Calu3 (cell line): ENCODE data around the gene CCDC178. TPM values are rescaled to one million over a fixed set of nuclear protein-coding genes. Genes with fewer than 3 reads are reported as not detected.

ENCODE experiments used
- BruUV-seq: library from RNA; stranded (reverse); fragments of 400-500 nt; replicated peaks from 2 replicates; lab custom pipeline; 2021; lab: Mats Ljungman, UMichigan
- CTCF ChIA-PET: fragments of 300-600 bp; sonication (Branson Sonifier 250); formaldehyde crosslinking; loops from one replicate; lab custom pipeline; 2022; ENCODE audit warnings: antibody characterized with exemption; lab: Charles Lee
- DNase-seq: peaks from one replicate; pipeline ENCODE4 v3.0.0; 2022
- H3K27ac Mint-ChIP-seq: one replicate; pipeline ENCODE4 v1.8.0; 2022; ENCODE audit warnings: mixed read lengths; ENCODE audit not compliant: unreplicated experiment
- H3K27me3 Mint-ChIP-seq: one replicate; pipeline ENCODE4 v1.8.0; 2022; ENCODE audit warnings: mixed read lengths; ENCODE audit not compliant: unreplicated experiment
- H3K36me3 Mint-ChIP-seq: one replicate; pipeline ENCODE4 v1.8.0; 2022; ENCODE audit warnings: mild to moderate bottlenecking, moderate library complexity, mixed read lengths; ENCODE audit not compliant: insufficient read depth, unreplicated experiment
- H3K4me1 Mint-ChIP-seq: one replicate; pipeline ENCODE4 v1.8.0; 2022; ENCODE audit warnings: mild to moderate bottlenecking, low read depth, mixed read lengths; ENCODE audit not compliant: unreplicated experiment
- H3K4me3 Mint-ChIP-seq: one replicate; pipeline ENCODE4 v1.8.0; 2022; ENCODE audit warnings: mild to moderate bottlenecking, low read depth, moderate library complexity, mixed read lengths; ENCODE audit not compliant: unreplicated experiment
- H3K9me3 Mint-ChIP-seq: one replicate; pipeline ENCODE4 v1.8.0; 2022; ENCODE audit warnings: low read depth, mixed read lengths; ENCODE audit not compliant: unreplicated experiment
- intact Hi-C: fragments of 100-400 bp; cut with micrococcal nuclease; formaldehyde crosslinking; loops from one replicate; pipeline ENCODE4 v1.10.0; 2022; ENCODE audit not compliant: unreplicated experiment
- total RNA-seq: library from RNA; stranded (reverse); gene quantifications from 2 replicates; pipeline ENCODE4 v1.2.3, GENCODE V29; 2022
- TF ChIP-seq, protein P1 (sequence below): fragments of 200-600 bp; IDR thresholded peaks from one replicate; pipeline ENCODE4 v1.8.0; 2022; ENCODE audit warnings: antibody characterized with exemption; ENCODE audit not compliant: unreplicated experiment

The CCDC178 gene
- total RNA-seq, 1 experiment from 2014 or later = not detected

DNA sequence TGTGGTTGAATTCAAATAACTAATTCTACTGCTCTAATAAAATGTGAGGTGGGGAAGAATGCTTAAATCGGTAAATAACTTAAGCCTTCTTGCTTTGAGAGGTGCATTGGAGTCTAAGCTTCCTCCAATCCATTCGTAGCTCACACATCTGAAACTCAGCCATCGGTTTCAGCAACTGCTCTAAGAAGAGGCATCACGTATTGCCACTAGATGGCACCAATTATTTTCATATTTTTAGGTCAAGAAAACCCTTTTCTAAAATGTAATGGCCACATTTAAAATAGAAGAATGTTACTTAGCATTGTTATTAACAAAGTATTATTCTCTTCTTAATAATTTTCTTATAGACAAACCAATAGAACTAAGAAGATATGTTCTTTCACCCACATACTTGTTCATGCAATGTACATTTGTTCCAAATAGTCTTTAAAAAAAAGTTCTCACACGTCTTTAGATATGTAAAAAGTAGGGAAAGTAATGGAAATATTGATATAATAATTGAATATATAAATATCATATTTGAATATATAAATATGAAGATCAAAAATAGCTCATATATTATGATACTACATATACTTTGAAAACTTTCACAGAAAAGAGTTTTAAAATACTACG lies 229.8 kb downstream of the CCDC178 start:
- H3K27me3 Mint-ChIP-seq = no peaks in the 10 kb centered on the region
- BruUV-seq = no TSS peak
- CTCF ChIA-PET = interaction anchor here (0.9 to 2.1 kb wide), 8 partner anchors 9 to 551 kb away, joined by 3 to 7 read pairs (median 4); no protein-coding TSS in a partner anchor
- intact Hi-C loops = loop anchor here (5.0 kb wide), 2 partner anchors 287 to 552 kb away; no protein-coding TSS in a partner anchor
- TF ChIP-seq, protein P1, sequence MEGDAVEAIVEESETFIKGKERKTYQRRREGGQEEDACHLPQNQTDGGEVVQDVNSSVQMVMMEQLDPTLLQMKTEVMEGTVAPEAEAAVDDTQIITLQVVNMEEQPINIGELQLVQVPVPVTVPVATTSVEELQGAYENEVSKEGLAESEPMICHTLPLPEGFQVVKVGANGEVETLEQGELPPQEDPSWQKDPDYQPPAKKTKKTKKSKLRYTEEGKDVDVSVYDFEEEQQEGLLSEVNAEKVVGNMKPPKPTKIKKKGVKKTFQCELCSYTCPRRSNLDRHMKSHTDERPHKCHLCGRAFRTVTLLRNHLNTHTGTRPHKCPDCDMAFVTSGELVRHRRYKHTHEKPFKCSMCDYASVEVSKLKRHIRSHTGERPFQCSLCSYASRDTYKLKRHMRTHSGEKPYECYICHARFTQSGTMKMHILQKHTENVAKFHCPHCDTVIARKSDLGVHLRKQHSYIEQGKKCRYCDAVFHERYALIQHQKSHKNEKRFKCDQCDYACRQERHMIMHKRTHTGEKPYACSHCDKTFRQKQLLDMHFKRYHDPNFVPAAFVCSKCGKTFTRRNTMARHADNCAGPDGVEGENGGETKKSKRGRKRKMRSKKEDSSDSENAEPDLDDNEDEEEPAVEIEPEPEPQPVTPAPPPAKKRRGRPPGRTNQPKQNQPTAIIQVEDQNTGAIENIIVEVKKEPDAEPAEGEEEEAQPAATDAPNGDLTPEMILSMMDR = peak; percentile 42
- H3K4me1 Mint-ChIP-seq = no peaks in the 10 kb centered on the region
- H3K4me3 Mint-ChIP-seq = no peak overlapping the region
- DNase-seq = peak; percentile 13
- H3K27ac Mint-ChIP-seq = no peak overlapping the region
- no peaks in the 10 kb centered on the region for H3K9me3 Mint-ChIP-seq
- no peaks in the 10 kb centered on the region for H3K36me3 Mint-ChIP-seq

DNA sequence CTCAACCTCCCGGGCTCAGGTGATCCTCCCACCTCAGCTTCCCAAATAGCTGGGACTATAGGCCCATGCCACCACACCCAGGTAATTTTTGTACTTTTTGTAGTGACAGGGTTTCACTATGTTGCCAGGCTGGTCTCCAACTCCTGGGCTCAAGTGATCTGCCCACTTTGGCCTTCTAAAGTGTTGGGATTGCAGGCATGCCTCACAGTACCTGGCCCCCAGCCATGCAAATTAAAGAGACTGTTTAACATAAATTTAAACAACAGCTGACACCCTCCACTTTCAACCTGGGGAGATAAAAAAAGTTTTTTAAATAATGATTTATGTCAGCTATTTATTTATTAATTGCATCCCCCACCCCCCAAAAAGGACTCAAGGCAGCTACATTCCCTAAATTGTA lies 234.7 kb downstream of the CCDC178 start:
- TF ChIP-seq, protein P1 = no peak
- H3K4me3 Mint-ChIP-seq = no peak overlapping the region
- no peak for DNase-seq
- CTCF ChIA-PET = no interaction called here
- no peaks in the 10 kb centered on the region for H3K36me3 Mint-ChIP-seq
- H3K27me3 Mint-ChIP-seq = no peaks in the 10 kb centered on the region
- H3K9me3 Mint-ChIP-seq = no peaks in the 10 kb centered on the region
- no peak overlapping the region for H3K27ac Mint-ChIP-seq
- no peaks in the 10 kb centered on the region for H3K4me1 Mint-ChIP-seq
- BruUV-seq = no TSS peak
- intact Hi-C loops = loop anchor here (10.0 kb wide), 1 partner anchor 181 kb away; no protein-coding TSS in a partner anchor

DNA sequence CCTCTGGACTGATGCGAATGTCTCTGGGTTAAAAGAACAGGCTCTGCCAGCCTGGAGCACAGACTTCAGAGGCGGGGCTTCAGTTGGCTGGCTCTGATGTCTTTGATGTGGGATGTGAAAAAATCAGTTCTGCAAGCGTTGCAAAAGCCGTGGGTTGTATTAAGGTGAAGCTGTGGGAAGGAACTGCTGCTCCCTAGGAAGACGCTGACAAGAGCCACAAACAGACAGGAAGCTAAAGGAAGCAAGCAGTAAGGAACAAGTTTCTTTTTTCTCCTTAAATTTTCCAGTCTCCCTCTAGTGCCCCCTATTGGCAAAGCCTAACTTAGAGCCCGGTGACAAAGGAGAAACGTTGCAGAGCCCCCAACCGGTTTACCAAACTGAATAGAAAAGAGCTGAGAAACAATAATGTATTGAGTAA lies 239.0 kb downstream of the CCDC178 start:
- DNase-seq = peak; percentile 61
- CTCF ChIA-PET = interaction anchor here (1.0 to 1.6 kb wide), 2 partner anchors 9 to 486 kb away, joined by 3 to 6 read pairs; no protein-coding TSS in a partner anchor
- TF ChIP-seq, protein P1 = peak; percentile 69
- intact Hi-C loops = loop anchor here (5.0 to 10.0 kb wide), 2 partner anchors 177 to 489 kb away; no protein-coding TSS in a partner anchor
- Mint-ChIP-seq H3K27ac (no peak overlapping the region), H3K4me1 (no peaks in the 10 kb centered on the region), H3K36me3 (no peaks in the 10 kb centered on the region), H3K27me3 (no peaks in the 10 kb centered on the region), H3K9me3 (no peaks in the 10 kb centered on the region), H3K4me3 (peak overlapping the region; percentile 23)
- no TSS peak for BruUV-seq

DNA sequence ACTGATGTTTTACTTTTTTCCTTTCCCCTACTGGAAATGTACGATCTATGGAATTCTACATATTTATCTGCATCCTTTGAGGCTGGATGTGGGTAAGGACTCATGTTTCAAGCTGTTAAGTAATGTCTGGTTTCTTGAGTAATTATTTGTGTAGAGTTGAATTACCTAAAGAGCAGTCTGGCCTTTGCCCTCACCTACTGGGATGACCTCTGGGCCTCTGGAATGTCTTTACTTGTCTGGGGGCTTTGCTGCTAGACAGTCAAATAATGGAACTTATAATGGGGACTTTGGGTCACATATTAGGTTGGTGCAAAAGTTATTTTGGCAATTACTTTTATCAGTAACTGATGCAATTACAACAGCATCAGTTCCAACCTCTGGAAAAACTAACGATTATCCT lies 244.7 kb downstream of the CCDC178 start:
- H3K4me1 Mint-ChIP-seq = peaks cover 10% of the 10 kb centered on the region
- no peaks in the 10 kb centered on the region for H3K27me3 Mint-ChIP-seq
- no peak overlapping the region for H3K27ac Mint-ChIP-seq
- intact Hi-C loops = loop anchor here (5.0 kb wide), 1 partner anchor 78 kb away; no protein-coding TSS in a partner anchor
- TF ChIP-seq, protein P1 = no peak
- H3K9me3 Mint-ChIP-seq = no peaks in the 10 kb centered on the region
- H3K4me3 Mint-ChIP-seq = no peak overlapping the region
- CTCF ChIA-PET = interaction anchor here (1.1 kb wide), 1 partner anchor 15 kb away, joined by 3 read pairs; no protein-coding TSS in a partner anchor
- DNase-seq = no peak
- BruUV-seq = no TSS peak
- no peaks in the 10 kb centered on the region for H3K36me3 Mint-ChIP-seq
